GM18868 (cell line): ENCODE results near the gene EML2.

ENCODE experiments used
- ATAC-seq: cut with Tn5 transposase; IDR thresholded peaks from one replicate; pipeline ENCODE4 v1.9.1; 2021; ENCODE audit warnings: mild to moderate bottlenecking, moderate library complexity; ENCODE audit not compliant: unreplicated experiment

The EML2 gene

DNA sequence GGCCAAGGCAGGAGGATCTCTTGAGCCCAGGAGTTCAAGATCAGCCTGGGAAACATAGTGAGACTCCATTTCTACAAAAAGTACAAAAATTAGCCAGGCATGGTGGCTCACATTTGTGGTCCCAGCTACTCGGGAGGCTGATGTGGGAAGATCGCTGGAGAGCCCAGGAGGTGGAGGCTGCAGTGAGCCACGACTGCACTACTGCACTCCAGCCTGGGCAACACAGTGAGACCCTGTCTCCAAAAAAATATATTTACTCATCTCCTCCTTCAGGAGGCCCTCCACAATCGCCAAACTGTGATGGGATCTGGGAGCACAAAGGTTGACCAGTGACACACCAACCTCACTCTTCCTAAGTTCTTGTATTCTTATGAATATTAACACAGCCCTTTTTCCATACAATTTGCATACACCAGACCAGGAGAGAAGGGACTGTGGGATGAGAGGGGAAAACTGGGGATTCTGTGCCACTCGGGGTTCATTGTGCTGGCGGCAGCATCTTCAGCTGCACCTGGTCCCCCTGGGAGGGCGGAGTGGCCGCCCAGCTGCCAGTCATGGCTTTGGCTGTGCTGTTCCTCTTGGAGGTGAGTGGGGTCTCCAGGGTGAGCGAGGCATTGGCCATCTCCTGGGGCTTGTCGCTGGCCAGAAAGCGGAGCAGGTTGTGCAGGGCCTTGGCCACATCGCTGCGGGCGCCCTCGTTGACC is 48.7 kb downstream of the EML2 start:
- ATAC-seq, result no peak

DNA sequence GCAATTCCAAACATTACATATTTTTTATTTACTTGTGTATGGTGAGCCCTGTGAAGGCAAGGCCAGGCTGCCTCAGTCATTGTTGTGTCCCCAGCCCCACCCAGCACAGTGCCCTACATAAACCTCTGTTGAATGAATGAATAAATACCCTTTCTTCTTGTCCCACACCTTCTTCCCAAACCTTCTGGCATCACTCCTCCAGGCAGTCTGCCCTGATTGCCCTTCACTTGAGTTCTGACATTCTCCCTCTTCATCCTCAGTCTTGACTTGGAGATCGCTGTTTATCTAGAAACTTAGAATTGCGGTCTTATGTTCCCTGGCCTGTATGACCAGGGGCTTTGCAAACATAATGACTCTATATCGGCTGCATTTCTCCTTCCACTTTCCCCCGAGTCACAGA is 49.4 kb downstream of the EML2 start:
- no peak for ATAC-seq

DNA sequence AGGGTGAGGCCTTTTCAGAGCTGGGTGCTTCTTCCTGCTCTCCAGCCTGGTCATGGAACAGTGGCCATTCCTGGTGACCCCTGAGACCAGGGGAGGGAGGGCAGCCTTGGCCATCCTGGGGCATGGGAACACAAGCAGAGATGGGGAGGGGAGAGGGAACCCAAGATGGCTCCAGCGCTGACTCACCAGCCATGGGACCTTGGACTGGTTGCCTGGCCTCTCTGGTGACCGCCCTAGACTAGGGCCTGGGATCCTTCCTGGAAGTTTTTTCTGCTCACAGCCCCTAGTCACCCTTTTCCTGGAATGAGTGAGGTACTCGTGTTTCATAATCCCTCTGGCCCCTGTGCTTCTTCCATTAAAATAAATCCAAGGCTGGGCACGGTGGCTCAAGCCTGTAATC is 51.3 kb downstream of the EML2 start:
- ATAC-seq, result no peak

DNA sequence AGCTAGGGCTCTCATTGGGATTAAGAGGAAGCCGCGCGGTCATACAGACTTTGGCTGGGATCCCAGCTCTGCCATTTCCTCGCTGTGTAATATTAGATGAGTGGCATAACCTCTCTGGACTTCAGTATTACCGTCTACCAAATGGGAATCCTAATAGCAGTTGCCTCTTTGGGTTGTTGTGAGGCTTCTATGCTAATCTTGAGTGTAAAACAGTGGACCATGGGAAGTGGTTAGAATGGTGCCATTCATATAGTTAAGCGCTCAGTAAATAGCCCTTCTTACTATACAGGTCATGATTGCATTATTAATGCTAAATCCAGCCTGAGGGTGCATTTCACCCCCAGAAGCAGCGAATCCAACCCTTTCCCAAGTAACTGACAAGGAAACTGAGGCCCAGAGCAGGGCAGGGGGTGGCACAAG is 54.0 kb downstream of the EML2 start:
- no peak for ATAC-seq

DNA sequence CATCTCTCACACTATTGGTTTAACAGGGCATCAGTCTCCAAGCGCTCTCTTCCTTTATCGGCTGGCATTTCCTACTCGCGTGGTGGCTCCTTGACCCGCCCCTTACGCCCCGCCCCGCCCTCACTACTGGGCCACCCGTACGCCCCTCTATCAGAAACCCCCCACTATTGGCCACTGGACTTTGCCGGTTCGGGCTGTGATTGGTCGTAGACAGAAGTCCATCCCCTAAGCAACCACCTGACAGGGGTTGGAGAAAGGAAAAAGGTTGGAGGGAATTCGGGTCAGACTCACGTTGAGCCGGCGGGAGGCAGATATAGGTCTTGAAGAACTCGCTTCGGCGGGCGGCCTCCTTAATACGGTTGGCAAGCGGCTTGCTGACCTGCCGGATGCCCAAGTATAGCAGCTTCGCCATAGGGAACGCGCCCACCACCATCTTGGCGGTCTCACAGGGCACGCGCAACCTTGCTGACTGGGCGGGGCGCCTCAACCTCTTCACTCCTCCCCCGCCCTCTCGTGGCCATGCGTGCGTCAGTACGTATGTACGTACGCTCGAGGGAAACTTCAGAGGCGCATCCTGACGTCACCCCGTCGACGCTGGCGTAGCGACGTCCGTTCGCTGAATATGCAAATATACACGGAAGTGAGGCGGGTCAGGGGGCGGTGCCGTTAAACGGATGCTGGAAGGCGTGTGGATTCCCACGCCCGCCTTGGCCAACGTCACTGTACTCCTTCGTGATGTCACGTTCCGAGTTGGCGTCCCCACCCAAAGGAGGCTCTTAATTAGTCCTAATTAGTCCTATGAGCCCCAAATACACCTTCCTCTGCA is 54.7 kb downstream of the EML2 start, which contains the start of gene OPA3:
OPA3 (minus strand) TSS at position 471 of the 826 bp plus-strand sequence; CDS start at position 433, 38 bp downstream.
- peak; percentile 86 for ATAC-seq

DNA sequence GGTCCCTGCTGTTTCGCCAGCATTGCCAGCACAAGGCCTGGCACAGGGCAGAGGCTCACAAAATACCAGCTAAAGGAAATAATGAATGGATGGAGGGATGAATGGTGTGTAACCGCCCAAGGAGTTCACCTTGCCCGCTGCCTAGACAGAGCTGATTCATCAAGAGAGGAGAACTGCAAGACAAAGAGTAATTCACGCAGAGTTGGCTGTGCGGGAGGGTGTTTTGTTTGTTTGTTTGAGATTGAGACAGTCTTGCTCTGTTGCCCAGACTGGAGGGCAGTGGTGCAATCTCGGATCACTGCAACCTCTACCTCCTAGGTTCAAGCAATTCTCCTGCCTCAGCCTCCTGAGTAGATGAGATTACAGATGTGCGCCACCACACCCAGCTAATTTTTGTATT is 57.6 kb downstream of the EML2 start:
- ATAC-seq, result no peak

DNA sequence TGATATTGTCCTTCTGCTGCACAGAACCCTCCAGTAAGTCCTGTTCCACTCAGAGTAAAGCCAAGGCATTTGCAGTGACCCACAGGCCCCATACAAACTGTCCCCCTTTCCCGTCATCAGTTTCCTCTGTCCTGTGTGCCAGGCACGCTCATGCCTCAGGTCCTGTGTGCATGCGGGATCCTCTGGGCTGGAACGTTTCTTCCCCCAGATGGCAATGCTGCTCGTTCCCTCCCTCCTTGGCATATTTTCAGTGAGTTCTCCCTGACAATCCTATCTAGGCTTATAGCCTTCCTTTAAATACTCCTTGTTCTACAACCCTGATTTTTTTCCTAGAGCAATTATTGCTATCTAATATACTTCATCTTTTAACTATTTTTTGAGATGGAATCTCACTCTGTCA is 60.3 kb downstream of the EML2 start:
- no peak for ATAC-seq

DNA sequence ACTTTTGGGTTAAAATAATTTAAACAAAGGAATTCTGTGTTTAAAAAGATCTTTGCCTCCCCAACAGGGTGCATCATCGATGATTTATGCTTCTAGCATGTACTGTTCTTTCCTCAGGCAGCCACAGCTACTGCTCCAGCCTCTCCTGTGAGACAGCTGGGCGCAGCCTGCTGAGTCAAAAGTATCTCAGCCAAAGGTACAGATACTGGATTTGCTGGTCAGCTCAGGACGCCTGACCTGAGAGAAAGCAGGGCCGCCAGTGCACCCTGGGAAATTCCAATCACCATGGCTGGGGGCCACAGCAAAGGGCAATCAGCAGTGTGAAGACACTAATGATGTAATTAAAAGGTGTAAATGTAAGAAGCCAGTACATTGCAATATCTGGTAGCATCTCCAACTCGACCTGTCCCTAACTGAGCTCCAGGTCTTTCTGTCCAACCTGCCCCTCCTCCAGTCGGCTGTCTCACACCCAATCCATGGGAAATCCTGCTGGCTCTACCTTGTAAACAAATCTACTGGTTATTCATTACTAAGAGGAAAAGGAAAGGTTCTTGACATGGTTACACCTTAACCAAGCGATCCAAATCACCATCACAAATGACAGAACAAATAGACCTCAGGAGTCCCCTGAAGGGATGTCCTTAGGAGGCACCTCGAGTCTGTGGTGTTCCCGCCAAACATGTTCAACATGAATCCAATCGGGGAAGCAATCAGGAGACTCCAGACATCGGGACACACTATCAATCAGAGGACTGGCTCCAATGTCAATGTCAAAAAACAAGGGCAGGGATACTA is 61.9 kb downstream of the EML2 start:
- no peak for ATAC-seq

DNA sequence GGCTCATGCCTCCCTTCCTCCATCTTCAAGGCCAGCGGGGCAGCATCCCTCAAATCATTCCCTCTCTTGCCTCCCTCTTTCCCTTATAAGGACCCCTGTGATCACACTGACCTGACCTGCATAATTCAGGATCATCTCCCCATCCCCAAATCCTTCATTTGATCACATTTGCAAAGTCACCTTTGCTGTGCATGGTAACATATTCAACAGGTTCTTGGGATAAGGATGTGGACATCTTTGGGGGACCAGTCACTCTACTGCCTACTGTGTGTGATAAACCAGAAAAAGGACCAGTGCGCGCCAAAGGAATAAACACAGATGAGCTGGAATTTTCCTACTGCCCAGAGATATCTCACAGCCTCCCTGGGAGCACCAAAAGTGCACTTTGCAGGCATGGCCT is 62.5 kb downstream of the EML2 start:
- no peak for ATAC-seq

DNA sequence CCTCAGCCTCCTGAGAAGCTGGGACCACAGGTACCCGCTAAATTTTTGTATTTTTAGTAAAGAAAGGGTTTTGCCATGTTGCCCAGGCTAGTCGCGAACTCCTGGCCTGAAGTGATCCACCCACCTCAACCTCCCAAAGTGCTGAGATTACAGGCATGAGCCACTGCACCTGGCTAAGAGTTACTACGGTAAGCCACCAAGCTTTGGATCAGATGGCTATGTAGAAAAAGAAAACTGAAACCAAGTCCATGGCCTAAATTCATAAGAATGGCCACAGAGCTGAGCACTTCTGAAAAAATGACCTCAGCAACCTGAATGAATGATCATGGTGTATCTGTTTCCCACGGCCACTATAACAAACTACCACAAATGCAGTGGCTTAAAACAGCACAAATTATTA is 64.0 kb downstream of the EML2 start:
- ATAC-seq, result no peak

DNA sequence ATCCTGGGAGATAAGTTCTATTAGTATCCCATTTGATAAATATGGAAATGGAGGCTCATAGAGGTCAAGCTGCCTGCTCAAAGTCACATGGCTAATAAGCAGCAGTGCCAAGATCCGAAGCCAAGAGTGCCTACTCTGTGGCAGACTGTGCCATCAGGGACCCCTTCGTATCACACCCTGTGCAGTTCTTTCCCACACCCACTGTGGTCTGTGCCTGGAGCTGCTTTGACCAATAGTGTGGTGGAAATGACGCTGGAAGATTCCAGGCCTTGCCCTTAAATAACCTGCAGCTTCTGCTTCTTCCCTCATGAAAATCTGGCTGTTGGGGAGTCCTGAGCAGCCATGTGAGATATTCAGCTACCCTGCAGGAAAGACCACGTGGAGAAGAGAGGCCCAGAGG is 64.7 kb downstream of the EML2 start:
- ATAC-seq, result no peak

DNA sequence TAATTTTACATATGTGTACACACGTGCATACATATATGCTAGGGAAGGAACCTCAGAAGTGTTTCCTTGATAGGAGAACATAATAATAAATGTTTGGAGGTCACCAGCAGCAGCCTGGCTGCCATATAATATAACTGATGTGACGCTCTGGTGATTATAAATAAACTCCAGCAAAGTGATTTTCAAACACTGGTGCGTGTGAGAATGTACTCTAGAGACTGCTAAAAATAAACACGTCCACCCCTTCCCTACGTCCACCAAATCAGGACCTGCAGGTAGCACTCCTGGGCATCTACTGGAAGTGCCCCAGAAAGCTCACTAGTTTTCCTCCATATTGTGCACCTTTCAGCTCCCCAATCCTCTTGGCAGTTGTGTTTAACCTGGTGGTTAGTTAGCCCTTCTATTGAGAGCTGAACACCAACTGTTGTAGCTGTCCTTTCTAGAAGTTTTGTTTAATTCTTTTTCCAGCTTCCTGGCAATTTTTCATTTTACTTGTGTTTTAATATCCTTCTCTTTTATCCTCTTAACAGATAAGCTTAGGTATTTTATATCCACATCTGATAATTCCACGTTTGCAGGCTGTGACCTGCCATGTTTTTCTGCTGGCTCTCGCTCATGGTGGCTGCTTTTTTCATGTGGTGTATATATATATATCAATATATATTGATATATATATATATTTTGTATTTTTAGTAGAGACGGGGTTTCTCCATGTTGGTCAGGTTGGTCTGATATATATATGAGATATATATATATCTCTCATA is 67.6 kb downstream of the EML2 start:
- no peak for ATAC-seq

DNA sequence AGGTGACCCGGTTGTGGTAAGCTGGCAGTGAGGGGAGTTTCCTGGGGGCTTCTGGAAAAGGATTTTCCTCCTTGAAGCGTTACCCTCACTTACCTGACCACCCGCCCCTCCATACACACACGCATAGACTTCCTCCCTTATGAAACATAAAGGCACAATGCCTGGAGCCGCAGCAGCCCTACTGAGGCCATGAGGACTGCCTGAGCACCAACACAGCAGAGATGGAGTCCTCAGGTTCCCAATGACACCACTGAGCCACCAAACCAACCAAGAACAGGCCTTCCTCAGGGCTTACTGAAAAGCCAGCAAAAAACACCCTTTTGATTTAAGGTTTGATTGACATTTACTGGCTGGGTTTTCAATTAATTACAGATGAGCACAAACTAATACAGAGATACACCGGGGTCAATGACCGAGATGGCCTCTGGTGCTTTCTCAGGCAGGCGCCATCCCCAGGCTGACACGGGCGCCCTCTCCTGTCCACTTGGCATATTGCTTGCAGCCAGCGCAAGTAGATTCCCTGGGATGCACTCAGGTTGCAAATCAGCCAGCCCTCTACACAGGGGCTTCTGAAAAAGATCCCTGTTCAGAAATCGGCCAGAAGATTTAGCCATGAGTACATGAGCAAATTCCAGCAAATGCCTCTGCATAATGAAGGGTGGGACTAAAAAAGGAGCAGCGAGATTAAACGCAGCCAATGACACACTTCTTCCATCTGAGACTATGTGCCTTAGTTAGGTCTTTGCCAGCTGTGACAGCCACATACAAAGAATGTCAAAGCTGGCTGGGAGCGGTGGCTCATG is 69.4 kb downstream of the EML2 start:
- no peak for ATAC-seq

DNA sequence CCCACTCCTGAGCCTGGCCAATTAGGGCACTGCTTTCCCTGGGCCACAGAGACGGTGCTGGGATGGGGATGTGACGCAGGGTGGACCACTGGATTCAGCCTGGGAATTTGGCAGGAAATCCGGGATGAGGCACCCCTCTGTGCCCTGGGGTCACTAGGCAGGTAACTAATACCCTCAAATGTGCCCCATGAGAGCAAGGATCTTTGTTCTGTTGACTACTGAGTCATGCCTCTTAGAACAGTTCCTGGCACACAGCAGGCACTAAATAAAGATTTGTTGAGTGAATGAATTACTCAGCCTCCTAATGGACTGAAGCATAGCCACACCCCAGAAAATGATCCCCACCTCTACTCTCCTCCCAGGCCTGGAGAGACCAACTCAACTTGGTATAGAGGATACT is 70.5 kb downstream of the EML2 start:
- no peak for ATAC-seq

DNA sequence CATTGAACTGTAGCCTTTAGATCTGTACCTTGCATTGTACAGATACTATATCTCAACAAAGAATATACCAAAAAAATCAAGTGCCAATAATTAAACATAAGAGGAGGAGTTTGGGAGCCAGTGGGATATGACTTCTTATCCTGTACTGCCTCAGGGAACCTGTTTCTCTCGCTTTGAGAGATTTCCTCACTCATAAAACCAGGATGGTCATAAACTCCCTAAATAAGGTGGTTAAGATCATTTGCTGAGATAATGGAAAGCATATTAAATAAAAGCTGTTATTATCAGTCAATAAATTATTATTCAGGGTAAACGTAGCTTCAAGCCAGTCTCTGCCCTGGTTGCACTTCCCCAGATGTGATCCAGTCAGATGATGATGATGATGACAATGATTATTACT is 71.6 kb downstream of the EML2 start:
- no peak for ATAC-seq

DNA sequence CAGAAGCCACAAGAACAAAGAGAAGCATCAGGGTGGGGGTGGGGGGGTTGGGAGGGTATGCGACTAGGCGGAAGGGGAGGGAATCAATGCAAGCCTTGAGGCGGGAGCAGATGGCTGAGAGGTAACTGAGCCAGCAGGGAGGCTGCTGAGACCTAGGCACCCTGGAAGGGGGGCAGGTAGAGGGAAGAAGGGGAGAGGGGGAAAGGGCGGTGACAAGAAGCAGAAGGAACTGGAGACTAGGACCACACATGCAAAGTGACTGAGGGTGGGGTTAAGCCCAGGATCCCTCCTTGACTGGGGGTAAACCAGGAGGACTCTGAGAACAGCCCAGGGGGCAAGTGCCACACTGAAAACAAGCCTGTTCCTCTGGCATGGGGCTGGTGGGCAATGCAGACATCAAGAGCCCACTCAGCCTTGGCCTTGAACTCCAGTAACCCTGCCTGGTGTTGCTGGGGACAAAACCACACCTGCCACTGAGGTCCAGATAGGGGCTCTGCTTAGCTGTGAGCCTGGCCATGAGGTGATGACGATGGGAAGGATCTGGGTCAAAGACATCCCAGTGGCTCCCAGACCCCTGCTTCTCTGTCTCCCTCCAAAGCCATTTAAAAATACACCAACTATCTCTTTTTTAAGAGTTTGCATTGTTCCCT is 74.9 kb downstream of the EML2 start:
- ATAC-seq, result no peak

DNA sequence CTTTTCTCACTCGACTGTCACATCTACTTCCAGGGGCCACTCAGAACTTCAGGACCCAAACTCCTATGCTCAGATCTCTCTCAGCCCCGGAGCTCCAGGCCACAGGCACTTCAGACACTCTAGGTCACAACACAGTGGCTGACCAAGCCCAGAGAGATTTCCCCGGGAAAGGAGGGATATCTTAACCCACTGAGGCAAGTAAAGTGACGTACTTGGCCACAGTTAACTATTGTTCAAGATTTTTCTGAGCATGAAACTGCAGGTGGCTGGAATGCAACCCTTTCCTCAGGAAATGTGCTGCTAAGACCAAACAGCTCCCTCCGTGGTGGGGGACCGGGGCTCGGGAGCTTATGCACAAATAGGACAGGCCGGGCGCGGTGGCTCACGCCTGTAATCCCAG is 78.5 kb downstream of the EML2 start:
- ATAC-seq, result no peak

DNA sequence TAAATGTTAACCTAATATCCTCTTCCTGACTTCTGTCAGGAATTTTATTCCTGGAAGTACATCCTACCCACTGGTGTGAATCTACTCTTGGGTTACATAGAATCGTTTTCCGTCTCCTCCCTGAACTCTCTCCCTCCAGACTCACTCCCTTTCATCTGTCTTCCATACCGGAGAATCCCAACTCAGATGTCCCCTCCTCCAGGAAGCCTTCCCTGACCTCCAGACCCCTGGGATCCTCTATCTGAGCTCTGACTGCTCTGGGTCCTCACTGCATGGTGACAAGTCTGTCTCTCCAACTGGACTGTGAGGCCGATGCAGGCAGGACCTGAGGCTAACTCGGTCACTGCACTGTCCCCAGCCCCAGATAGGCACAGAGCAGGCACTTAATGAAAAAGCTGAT is 79.2 kb downstream of the EML2 start:
- no peak for ATAC-seq
